Activated naive CD4-positive, alpha-beta T cell treated with anti-CD3 and anti-CD28 coated beads, Interleukin-2, amount 50 U/mL, for 24 hours (primary cell): ENCODE data around the gene MBNL1.

Experiments used
- H3K27ac Mint-ChIP-seq: one replicate; pipeline ENCODE4 v1.8.0; 2021; ENCODE audit warnings: mild to moderate bottlenecking, mixed read lengths
- H3K27me3 Mint-ChIP-seq: one replicate; pipeline ENCODE4 v1.8.0; 2021; ENCODE audit warnings: mixed read lengths
- H3K36me3 Mint-ChIP-seq: one replicate; pipeline ENCODE4 v1.8.0; 2021; ENCODE audit warnings: mixed read lengths
- H3K4me1 Mint-ChIP-seq: one replicate; pipeline ENCODE4 v1.8.0; 2021; ENCODE audit warnings: mixed read lengths
- H3K4me3 Mint-ChIP-seq: one replicate; pipeline ENCODE4 v1.8.0; 2021; ENCODE audit warnings: mild to moderate bottlenecking, mixed read lengths
- H3K9me3 Mint-ChIP-seq: one replicate; pipeline ENCODE4 v1.8.0; 2021; ENCODE audit warnings: mixed read lengths

The MBNL1 gene

DNA sequence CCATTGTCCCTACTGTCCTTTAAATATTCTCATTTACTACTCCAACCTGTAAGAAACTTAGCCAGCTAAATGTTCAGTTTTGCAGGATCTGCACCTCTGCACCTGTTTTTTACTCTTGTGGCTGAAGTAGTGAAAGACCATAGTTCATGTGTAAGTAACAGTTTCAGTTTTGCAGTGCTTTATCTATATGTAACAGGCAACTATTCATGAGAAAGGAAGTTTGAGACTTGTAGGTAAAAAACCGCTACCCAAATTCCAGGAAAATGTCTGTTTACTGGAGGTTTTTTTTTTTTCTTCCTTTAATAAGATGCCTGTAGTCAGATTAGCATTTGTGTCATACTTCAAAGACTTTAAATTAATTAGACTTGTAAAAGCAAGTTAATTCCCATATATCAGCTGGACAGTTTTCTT, 25.4 kb upstream of the MBNL1 start:
- Mint-ChIP-seq H3K36me3 (no peaks in the 10 kb centered on the region), H3K9me3 (no peaks in the 10 kb centered on the region), H3K4me1 (peaks cover 65% of the 10 kb centered on the region)

DNA sequence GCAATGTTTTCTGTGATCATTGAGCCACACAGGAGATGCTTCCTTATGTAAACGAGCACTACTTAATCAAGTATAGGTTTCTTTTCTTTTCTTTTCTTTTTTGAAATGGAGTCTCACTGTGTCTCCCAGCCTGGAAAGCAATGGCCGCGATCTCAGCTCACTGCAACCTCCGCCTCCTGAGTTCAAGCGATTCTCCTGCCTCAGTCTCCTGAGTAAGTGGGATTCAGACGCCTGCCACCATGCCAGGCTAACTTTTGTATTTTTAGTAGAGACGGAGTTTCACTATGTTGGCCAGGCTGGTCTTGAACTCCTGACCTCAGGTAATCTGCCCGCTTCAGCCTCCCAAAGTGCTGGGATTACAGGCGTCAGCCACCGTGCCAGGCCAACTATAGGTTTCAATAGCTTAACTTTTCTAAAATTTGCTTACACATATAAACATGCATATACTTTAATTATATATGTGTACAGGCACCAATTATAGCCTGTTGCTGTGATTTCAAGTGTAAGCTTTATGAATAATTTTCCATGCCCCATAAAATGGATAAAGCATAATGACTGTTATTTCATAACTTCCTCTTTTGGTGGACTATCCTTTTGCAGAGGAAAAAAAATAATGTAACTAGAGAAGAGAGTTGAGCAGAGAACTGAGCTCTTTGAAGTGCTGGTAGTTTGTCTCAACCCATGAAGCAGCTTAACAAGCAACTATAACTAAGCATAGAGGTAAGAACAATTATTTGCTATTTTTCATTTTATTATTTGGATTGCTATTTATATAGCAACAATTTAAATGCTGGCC, 24.8 kb upstream of the MBNL1 start:
- H3K27me3 Mint-ChIP-seq: no peaks in the 10 kb centered on the region
- H3K27ac Mint-ChIP-seq: peak overlapping the region; percentile 99
- H3K9me3 Mint-ChIP-seq: no peaks in the 10 kb centered on the region
- H3K36me3 Mint-ChIP-seq: no peaks in the 10 kb centered on the region
- peaks cover 60% of the 10 kb centered on the region for H3K4me1 Mint-ChIP-seq
- H3K4me3 Mint-ChIP-seq: peak overlapping the region; percentile 95

More for the DNA sequence above, 25.4 kb upstream of the MBNL1 start:
- Mint-ChIP-seq H3K27me3 (no peaks in the 10 kb centered on the region), H3K27ac (peak overlapping the region; percentile 99), H3K4me3 (peak overlapping the region; percentile 95)

DNA sequence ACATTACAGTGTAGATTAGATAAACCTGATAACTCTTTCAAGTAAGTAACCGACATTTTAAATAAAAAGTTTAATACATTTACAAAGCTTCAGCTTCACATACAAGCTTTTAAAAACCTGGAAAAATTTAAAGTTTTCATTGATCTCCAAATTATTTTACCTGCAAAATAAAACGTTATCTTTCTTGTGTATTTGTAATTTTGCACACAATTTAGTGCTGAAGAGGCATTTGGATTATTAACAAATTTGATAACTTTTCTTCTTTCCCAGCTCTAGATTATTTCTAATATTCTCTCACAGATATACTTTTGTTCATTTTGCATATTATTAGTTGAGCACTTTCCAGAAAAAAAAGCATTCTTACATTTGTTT, 24.2 kb upstream of the MBNL1 start:
- Mint-ChIP-seq H3K4me1 (peaks cover 59% of the 10 kb centered on the region), H3K27ac (peak overlapping the region; percentile 99), H3K36me3 (no peaks in the 10 kb centered on the region), H3K27me3 (no peaks in the 10 kb centered on the region), H3K4me3 (peak overlapping the region; percentile 95), H3K9me3 (no peaks in the 10 kb centered on the region)

GRCh38 chr3:152245498-152246170, 23.1 kb upstream of the MBNL1 start:
- peak overlapping the region; percentile 92 for H3K4me3 Mint-ChIP-seq
- no peaks in the 10 kb centered on the region for H3K27me3 Mint-ChIP-seq
- H3K9me3 Mint-ChIP-seq: no peaks in the 10 kb centered on the region
- H3K27ac Mint-ChIP-seq: peak overlapping the region; percentile 96
- no peaks in the 10 kb centered on the region for H3K36me3 Mint-ChIP-seq
- H3K4me1 Mint-ChIP-seq: peaks cover 48% of the 10 kb centered on the region

GRCh38 chr3:152251916-152252315, 16.8 kb upstream of the MBNL1 start:
- Mint-ChIP-seq H3K27ac (peak overlapping the region; percentile 93), H3K9me3 (no peaks in the 10 kb centered on the region), H3K4me1 (peaks cover 68% of the 10 kb centered on the region), H3K4me3 (peak overlapping the region; percentile 65), H3K27me3 (no peaks in the 10 kb centered on the region), H3K36me3 (peaks cover 3% of the 10 kb centered on the region)

- Mint-ChIP-seq H3K27me3 (no peaks in the 10 kb centered on the region), H3K4me3 (peak overlapping the region; percentile 65), H3K27ac (peak overlapping the region; percentile 93), H3K4me1 (peaks cover 75% of the 10 kb centered on the region), H3K36me3 (peaks cover 3% of the 10 kb centered on the region), H3K9me3 (no peaks in the 10 kb centered on the region)
Measured at GRCh38 chr3:152252755-152253154, 16.0 kb upstream of the MBNL1 start.

DNA sequence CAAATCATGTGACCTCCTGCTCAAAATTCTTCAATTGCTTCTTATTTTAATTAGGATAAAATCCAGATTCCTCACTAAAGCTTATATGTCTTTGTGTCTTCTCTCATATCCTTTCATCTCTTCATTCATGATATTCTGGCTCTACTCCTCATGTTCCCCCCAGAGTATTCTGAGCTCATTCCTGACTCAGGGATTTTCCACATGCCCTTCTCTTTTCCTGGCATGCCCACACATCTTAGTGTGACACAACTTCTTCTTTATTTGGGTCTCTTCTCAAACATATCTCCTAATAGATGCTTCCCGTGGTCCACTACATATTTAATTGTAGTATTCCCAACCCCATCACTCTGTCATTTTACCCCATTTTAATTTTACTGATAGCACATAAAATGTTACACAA, 15.2 kb upstream of the MBNL1 start:
- Mint-ChIP-seq H3K4me1 (peaks cover 76% of the 10 kb centered on the region), H3K27ac (peak overlapping the region; percentile 93), H3K9me3 (no peaks in the 10 kb centered on the region), H3K27me3 (no peaks in the 10 kb centered on the region), H3K4me3 (peak overlapping the region; percentile 65), H3K36me3 (peaks cover 3% of the 10 kb centered on the region)

GRCh38 chr3:152254041-152254440, 14.7 kb upstream of the MBNL1 start:
- Mint-ChIP-seq H3K36me3 (peaks cover 3% of the 10 kb centered on the region), H3K9me3 (no peaks in the 10 kb centered on the region)

DNA sequence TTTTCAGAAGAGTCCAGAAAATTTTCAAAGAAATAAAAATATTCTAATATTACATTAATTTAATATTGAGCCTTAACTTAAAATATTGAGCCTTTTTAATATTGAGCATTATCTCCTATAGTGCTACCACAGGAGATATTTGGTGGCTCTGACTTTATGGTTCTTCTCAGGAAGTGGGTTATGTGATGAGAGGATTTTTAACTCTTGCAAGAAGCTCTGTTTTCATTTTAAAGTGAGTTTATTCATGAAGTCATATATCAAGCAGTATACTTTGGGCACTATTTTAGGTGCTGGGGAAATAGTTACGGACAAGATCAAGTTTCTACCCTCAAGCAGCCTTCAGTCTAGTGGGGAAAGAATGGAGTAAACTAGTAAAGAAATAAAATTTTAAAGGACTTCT, 13.4 kb upstream of the MBNL1 start:
- Mint-ChIP-seq H3K27ac (peak overlapping the region; percentile 93), H3K4me3 (peak overlapping the region; percentile 83), H3K27me3 (no peaks in the 10 kb centered on the region), H3K36me3 (peaks cover 3% of the 10 kb centered on the region), H3K9me3 (no peaks in the 10 kb centered on the region), H3K4me1 (peaks cover 94% of the 10 kb centered on the region)

More at GRCh38 chr3:152254041-152254440, 14.7 kb upstream of the MBNL1 start:
- Mint-ChIP-seq H3K27me3 (no peaks in the 10 kb centered on the region), H3K4me3 (peak overlapping the region; percentile 65), H3K27ac (peak overlapping the region; percentile 93), H3K4me1 (peaks cover 81% of the 10 kb centered on the region)

- Mint-ChIP-seq H3K4me1 (peaks cover 98% of the 10 kb centered on the region), H3K9me3 (no peaks in the 10 kb centered on the region), H3K27me3 (no peaks in the 10 kb centered on the region), H3K27ac (peak overlapping the region; percentile 93), H3K36me3 (peaks cover 3% of the 10 kb centered on the region), H3K4me3 (peak overlapping the region; percentile 83)
Measured at GRCh38 chr3:152256851-152257562, 11.7 kb upstream of the MBNL1 start.

GRCh38 chr3:152257563-152258035, 11.1 kb upstream of the MBNL1 start:
- peak overlapping the region; percentile 83 for H3K4me3 Mint-ChIP-seq
- H3K27ac Mint-ChIP-seq: peak overlapping the region; percentile 93
- peaks cover 97% of the 10 kb centered on the region for H3K4me1 Mint-ChIP-seq
- peaks cover 6% of the 10 kb centered on the region for H3K36me3 Mint-ChIP-seq
- no peaks in the 10 kb centered on the region for H3K27me3 Mint-ChIP-seq
- no peaks in the 10 kb centered on the region for H3K9me3 Mint-ChIP-seq

GRCh38 chr3:152258448-152259393, 10.0 kb upstream of the MBNL1 start:
- H3K4me1 Mint-ChIP-seq: peaks cover 92% of the 10 kb centered on the region
- H3K4me3 Mint-ChIP-seq: peak overlapping the region; percentile 85
- no peaks in the 10 kb centered on the region for H3K9me3 Mint-ChIP-seq
- H3K27me3 Mint-ChIP-seq: no peaks in the 10 kb centered on the region
- peak overlapping the region; percentile 98 for H3K27ac Mint-ChIP-seq
- H3K36me3 Mint-ChIP-seq: peaks cover 6% of the 10 kb centered on the region

DNA sequence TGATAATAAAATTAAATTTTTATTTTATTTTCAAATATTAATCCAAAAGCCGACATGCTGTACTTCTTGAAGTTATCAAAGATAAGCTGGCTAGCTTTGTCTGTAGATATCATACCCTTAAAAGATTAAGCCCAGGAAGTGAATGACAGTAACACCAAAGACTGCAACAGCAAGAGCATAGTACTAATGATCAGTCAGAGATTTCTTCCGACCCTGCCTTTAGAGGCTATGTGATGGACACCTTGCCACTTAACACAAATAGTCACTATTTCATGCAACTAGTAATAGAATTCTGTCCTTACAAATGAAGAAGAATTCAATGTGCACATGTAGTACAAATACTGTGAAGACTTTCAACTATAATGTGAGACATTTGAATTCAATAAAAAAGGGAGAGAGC, 9.3 kb upstream of the MBNL1 start:
- peak overlapping the region; percentile 98 for H3K27ac Mint-ChIP-seq

DNA sequence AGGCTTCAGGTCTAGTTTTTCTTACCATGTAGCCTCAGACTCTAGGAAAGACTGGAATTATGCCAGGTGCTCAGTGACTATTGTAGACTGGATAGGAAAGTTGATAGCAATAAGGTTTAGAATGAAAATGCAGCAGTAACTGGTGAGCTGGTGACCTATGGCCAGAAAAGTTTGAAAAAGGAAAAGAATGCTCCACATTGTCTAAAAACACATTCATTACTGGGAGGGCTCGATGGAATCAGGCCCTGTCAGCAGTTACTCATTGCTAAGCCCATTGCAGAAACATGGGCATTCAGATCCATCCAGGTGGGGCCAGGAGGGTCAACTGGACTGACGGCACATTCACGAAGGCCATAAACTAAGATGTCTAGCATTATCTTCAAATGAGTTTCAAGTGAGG, 8.7 kb upstream of the MBNL1 start:
- H3K4me1 Mint-ChIP-seq: peaks cover 91% of the 10 kb centered on the region
- H3K4me3 Mint-ChIP-seq: peak overlapping the region; percentile 53
- H3K27me3 Mint-ChIP-seq: no peaks in the 10 kb centered on the region
- H3K27ac Mint-ChIP-seq: peak overlapping the region; percentile 98
- H3K36me3 Mint-ChIP-seq: peaks cover 8% of the 10 kb centered on the region
- H3K9me3 Mint-ChIP-seq: no peaks in the 10 kb centered on the region

More for the DNA sequence above, 9.3 kb upstream of the MBNL1 start:
- Mint-ChIP-seq H3K4me3 (peak overlapping the region; percentile 79), H3K27me3 (no peaks in the 10 kb centered on the region), H3K9me3 (no peaks in the 10 kb centered on the region), H3K4me1 (peaks cover 92% of the 10 kb centered on the region), H3K36me3 (peaks cover 8% of the 10 kb centered on the region)

DNA sequence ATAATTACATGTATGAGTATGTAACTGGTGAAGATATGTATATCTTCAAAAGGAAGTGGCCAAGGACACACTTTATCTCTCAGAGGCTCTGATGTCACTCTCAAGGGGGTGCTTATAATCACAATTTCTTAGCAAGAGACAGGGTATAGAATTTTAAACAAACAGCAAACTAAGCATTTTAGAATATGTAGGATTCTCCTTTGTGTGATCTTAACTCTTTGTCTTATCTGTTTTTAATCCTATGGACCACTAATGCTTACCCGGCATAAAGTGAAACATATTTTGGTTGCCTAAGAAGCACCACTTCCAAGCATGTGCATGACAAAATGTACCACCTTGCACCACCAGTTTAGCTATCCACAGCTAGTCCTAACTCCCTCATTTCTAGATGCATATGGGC, 8.2 kb upstream of the MBNL1 start:
- Mint-ChIP-seq H3K4me1 (peaks cover 91% of the 10 kb centered on the region), H3K4me3 (peak overlapping the region; percentile 31), H3K27me3 (no peaks in the 10 kb centered on the region), H3K27ac (peak overlapping the region; percentile 95), H3K9me3 (no peaks in the 10 kb centered on the region), H3K36me3 (peaks cover 8% of the 10 kb centered on the region)
